ENCODE measurements around the gene JAKMIP2. TPM values are rescaled to one million over a fixed set of nuclear protein-coding genes. Genes with fewer than 3 reads are reported as not detected.
"Not testable (repeated sequence)": the region's sequence is repeated elsewhere in the genome, so short reads cannot be mapped to it uniquely, and the experiment has no call there.

The JAKMIP2 gene
- total RNA-seq, 1 donor from 2014 or later, result 0.11 TPM

DNA sequence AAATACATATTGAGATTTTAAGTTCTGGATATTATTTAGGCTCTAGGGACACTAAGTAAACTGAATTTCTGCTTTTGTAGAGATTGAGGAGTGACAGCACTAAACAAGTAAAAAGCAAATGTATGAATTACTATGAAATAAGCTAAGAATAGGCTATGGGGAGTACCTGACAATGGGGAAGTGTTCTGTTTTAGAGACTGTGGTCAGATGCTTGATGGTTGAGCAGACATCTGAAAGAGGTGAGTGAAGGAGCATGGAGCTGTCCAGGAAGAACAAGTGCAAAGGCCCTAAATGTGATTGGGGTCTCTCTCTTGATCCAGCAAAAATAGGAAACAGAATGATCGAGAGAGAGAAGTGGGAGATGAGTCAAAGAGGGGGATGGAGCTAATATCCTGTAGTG lies 111.7 kb downstream of the JAKMIP2 start:
- intact Hi-C loops (cut with DNase I), result no loop called here
- no peak for DNase-seq (ENCODE audit: low spot score)

DNA sequence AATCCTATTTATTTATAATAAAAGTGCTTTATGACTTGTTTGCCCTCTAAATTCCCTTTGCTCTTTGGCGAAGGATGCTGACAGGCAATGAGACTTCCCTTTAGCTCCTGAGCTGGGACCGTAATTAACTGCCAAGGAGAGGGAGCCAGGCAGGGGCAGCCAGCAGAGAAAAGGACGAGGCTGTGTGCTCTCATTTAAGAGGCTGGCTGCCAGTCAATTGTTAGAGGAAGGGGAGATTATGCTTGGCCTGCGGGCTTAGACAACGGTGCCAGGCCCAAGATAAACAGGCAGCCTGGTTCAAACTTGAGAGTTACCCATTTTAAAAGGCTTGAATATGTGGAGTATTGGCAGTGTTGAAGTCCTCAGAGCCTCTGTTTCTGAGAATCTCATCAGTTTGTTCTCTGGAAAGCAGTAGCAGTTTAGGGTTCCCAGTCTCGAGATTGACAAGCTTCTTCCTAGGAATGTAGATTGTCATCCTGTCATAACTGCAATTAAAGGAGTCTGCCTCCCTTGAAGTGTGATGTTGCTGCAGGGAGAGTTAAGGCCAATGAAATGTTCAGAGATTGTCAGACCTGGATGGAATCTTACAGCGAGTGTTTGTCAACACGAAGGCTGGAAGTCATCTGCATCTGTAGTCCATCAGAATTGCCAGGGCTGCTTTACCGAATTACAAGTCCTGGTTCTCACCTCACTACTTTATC lies 113.2 kb downstream of the JAKMIP2 start:
- intact Hi-C loops (cut with DNase I), result no loop called here
- no peak for DNase-seq (ENCODE audit: low spot score)

DNA sequence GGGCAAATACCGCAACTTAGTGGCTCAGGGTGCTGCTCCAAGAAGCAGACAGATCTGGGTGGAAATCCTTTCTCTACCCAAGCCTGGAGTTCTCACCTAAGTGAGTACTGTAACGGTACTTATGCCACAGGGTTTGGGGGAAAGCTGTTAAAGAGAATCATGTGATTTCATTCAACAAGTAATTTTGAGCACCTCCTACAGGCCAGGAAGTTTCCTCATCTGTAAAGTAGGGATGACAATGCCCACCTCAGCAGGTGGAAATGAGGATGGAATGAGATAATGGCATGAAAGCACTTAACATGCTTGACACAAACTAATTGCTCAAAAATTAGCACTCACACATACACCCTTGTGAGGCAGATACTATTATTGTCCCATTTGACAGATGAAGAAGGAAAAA lies 114.1 kb downstream of the JAKMIP2 start:
- intact Hi-C loops (cut with DNase I), result no loop called here
- no peak for DNase-seq (ENCODE audit: low spot score)

DNA sequence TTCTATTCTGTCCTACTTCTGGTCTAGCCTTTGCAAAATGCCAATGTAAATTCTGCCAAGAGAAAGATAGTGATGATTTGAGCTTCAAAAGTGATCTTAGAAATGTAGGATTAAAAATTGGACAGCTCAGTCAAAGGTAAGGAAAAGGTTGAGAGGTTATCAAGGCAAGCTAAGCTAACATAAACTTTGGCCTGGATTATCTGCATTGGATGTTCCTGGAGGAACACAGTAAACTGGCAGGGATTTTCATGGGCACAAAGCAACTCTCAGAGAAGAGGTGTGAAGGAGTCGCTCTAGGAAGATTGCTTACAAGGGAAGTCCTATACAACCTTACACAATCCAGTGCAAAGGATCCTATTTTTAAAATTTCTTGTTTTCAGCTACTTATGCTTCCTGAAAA lies 115.2 kb downstream of the JAKMIP2 start:
- intact Hi-C loops (cut with DNase I), result no loop called here
- no peak for DNase-seq (ENCODE audit: low spot score)

DNA sequence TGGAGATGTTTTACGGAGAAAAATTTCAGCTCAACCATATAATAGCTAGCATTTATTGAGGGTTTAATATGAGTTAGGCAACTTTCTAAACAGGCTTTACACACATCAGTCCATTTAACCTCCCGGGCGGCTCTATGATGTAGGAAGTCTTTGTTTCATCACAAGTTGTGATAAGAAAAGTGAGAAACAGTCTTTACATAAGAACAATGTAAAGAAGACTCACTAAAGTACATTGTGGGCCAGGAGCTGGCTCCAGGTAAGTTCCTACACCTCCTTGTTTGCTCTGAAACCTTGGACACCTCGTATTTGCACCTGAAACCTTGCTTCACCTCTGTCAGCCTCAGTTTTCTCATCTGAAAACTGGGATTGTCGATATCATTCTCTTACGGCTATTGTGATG lies 116.1 kb downstream of the JAKMIP2 start:
- intact Hi-C loops (cut with DNase I), result no loop called here
- DNase-seq (ENCODE audit: low spot score), result no peak

DNA sequence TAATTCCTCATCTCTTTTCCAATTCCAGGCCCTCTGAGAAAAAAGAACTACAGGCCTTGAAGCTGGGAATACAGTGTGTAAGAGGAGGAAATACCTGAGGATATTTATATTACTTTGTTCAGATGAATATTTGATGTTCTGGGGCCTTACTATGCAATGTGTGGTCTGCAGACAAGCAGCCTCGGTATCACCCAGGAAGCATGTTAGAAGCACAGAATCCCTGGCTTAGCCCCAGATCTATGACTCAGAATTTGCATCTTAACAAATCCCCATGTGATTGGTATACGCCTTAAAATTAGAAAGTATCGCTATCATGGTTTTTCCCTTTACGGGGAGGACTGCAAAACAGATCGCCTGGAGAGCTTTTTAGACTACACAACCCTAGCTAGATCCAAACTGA lies 121.0 kb downstream of the JAKMIP2 start:
- intact Hi-C loops (cut with DNase I), result no loop called here

DNA sequence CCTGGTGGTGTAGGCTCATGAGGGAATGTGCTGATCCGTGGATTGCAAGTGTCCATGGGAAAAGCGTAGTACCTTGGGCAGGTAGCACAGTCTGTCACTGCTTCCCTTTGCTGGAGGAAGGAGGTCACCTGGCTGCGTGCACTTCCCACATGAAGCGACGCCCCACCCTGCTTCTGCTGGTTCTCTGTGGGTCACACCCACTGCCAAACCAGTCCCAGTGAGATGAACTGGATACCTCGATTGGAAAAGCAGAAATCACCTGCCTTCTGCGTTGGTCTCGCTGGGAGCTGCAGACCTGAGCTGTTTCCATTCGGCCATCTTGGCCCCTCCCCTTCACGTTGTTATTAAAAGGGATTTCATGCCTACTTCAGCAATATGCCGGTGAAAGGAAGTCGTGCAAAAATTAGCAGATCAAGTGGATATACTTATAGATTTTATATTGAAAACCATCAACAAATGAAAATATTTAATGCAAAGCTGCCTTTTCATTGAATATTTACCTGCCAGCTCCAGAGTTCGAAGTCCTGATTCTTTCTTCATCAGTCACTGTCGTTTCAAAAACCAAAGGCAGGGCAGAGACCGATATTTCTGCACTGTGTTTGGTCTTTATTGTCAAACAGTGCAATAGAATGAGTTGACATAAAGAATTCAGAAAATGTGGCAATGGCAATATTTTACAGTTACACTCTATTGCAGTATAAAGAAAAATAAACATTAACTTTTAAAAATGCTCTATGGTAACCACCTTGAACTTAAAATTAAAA lies 123.2 kb downstream of the JAKMIP2 start:
- no peak for DNase-seq (ENCODE audit: low spot score)
- intact Hi-C loops (cut with DNase I), result no loop called here

More for the DNA sequence above, 121.0 kb downstream of the JAKMIP2 start:
- no peak for DNase-seq (ENCODE audit: low spot score)

DNA sequence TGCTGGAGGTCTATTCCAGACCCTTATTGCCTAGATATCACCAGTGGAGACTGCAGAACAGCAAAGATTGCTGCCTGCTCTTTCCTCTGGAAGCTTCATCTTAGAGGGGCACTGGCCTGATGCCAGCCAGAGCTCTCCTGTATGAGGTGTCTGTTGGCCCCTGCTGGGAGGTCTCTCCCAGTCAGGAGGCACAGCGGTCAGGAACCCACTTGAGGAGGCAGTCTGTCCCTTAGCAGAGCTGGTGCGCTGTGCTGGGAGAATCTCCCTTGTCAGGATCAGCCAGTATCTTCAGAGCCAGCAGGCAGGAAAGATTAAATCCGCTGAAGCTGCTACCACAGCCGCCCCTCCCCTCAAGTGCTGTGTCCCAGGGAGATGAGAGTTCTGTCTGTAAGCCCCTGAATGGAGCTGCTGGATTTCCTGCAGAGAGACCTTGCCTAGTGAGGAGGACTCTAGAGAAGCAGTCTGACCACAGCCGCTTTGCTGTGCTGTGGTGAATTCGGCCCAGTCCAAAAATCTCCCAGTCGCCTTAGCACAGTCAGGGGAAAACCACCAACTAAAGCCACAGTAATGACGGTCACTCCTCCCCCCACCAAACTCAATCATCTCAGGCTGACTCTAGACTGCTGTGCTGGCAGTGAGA lies 124.1 kb downstream of the JAKMIP2 start:
- intact Hi-C loops (cut with DNase I), result no loop called here
- DNase-seq (ENCODE audit: low spot score), result no peak

DNA sequence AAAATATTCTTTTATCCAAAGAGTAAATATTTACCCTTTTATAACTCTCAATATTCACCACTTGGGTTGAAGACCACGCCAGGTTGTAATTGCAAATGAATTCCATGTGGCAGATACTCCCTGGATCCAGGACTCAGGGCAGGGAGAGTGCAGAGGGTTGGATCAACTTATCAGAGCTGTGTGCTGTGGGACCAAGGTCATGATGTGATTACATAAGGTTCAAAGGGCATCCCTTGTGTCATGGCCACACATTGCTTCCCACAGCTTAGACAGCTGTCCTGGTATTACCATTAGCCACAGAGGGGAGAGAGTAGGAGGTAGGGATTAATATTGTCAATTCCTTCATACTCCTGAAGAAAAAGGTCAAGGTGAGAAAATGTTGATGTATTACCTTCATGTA lies 133.9 kb downstream of the JAKMIP2 start:
- DNase-seq (ENCODE audit: low spot score), result no peak
- intact Hi-C loops (cut with DNase I), result no loop called here

DNA sequence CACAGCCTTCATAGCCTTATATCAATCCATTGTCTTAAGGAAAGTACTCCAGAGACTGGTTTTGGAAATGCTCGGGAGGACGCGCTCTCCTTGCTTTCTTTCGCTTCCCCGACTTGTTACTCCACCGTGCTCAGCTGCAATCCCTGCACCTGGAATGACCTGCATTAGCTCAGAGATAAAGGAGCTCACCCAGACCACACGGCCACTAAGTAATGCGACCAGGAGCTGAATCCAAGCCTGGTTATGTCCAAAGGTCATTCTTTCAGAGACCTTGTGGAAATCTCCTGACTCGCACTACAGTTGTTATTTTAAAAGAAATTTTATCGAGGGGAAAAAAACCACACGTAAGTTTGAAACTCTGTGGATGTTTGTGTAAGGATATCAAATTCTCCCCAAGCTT lies 137.3 kb downstream of the JAKMIP2 start:
- DNase-seq (ENCODE audit: low spot score), result no peak
- intact Hi-C loops (cut with DNase I), result no loop called here

DNA sequence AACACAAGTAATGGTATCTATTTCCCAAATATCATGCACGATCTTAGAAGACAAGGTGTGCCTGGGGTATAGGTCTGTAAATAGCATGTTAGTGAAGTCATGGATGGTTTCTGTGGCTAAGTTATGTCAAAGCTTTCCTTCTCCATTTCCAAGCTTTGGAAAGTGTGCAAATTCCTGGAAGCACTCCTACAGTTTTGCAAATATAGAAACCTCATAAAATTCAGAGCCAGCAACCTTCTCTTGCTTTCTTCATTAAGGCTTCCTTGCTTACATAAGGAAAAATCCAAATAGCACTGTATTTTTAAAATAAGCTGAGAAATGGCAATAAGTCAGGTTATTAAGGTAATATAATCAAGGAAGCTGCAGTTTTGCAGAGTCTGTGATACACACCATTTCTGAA lies 138.1 kb downstream of the JAKMIP2 start:
- intact Hi-C loops (cut with DNase I), result no loop called here
- no peak for DNase-seq (ENCODE audit: low spot score)

DNA sequence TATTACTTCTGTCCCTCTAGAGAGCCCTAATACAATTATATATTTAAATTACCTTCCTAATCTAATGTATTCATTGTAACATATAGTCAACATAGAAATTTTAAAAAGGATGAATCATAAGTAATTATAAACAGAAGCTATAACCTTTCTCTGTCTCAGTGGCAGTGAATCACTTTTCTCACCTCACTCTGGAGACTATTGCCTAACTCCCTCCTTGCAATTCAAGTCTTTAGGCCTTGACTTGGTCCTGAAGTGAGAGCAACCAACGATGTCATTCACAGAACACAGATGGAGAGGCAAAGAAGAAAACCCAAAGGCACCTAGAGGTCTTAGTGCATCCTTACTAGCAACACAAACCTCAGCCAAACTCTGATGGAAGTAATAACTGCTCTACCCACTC lies 139.4 kb downstream of the JAKMIP2 start:
- intact Hi-C loops (cut with DNase I), result no loop called here
- DNase-seq (ENCODE audit: low spot score), result no peak

DNA sequence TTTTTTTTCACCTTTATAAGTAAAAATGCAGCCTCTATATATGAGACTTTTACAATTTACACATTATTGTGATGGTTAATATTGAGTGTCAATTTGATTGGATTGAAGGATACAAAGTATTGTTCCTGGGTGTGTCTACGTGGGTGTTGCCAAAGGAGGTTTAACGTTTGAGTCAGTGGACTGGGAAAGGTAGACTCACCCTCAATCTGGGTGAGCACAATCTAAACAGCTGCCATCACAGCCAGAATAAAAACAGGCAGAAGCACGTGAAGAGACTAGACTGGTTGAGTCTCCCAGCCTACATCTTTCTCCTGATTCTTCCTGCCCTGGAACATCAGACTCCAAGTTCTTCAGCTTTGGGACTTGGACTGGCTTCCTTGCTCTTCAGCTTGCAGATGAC lies 139.9 kb downstream of the JAKMIP2 start:
- no peak for DNase-seq (ENCODE audit: low spot score)
- intact Hi-C loops (cut with DNase I), result no loop called here

DNA sequence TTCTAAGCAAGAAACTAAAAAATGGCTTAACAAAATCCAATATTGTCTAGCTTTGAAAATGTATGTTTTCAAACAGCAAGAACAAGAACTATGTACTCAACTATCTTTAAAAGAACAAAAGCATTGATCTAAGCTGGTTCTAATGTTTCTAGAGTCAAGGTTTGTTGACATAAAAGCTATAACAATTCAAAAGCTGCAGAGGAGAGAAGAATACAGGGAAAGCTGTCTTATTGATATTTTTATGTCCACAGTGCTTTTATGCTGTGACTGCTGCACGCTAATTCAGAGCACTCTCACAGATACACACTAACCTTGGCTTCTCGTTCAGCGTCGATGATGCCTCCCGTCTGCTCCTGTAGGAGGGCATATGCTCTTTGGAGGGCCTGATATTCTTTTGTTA lies 143.2 kb downstream of the JAKMIP2 start:
- intact Hi-C loops (cut with DNase I), result no loop called here
- DNase-seq (ENCODE audit: low spot score), result no peak

DNA sequence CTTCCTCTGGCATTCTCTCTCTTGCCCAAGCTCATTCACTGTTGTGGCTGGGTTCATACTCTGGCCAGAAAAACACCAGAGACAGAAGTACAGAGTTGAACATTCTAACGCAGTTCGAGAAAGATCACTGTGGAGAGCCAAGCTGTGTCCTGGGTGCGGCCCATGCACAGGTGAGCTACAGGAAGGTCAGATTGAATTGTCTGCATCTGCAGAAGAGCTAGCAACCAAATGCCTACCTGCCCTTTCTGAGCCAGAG lies 145.9 kb downstream of the JAKMIP2 start:
- DNase-seq (ENCODE audit: low spot score), result no peak
- intact Hi-C loops (cut with DNase I), result no loop called here

DNA sequence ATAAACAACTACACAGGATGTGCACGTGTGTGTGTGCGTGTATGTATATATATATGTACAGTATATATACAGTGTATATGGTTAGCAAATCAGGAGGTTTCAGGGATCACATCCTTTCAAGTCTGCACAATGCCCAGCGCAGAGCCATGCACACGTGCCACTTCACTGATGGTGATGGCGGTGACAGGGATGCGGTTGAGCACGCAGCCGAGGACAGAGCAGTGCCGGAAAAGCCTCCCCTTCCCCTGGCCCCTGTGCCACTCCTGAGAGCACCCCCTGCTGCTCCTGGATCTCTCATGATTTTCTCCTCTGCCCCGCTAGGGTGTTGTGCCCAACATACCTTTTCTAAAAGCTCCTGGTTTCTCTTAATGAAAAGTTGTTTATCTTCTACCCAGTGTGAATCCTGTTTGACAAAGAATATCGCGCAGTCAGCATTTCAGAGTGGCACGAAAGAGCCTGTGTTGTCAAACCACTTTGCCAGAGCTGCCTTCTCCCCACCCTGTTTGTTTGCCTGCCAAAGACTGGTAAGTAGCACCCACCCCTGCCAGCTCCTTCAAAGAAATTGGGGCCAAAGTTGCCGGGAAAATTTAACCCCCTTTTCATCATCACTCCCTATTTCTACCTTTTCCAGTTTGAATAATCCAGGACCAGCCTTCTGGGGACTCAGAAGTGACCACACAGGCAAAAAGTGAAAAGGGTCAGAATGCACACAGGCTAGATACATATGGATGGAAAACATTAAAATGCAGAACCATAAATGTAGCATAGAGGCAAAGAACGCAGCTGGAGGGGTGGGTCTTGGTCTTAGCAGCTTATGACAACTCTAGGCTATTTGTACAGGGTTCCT lies 146.4 kb downstream of the JAKMIP2 start:
- no peak for DNase-seq (ENCODE audit: low spot score)
- intact Hi-C loops (cut with DNase I), result no loop called here

DNA sequence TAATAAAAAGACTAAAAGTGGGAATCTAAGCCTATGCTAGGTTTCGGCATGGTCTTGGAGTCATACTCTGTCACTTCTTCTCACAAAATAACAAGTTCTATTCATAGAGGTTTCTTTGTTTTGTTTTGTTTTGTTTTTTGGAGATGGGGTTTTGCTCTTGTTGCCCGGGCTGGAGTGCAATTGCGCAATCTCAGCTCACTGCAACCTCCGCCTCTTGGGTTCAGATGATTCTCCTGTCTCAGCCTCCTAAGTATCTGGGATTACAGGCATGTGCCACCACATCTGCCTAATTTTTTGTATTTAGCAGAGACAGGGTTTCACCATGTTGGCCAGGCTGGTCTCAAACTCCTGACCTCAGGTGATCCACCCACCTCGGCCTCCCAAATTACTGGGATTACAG lies 147.1 kb downstream of the JAKMIP2 start:
- DNase-seq (ENCODE audit: low spot score); intact Hi-C loops (cut with DNase I): not testable (repeated sequence)

DNA sequence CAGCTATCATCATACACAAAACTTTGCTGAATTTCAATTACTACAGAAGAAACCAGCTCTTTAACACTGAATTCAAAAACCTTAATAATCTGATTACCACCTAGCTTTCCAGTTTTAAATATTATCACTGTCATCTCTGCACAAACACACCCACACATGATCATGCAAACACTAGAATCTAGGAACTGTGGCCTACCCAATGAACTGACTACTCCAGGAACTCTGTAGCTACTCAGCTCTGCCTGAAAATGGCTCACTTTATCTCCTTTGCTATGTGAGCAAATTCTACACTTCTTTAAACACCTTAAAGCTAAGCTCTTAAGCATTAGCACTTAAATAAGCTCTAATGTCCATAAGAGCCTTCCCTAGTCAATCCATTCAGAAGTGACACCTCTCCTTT lies 149.4 kb downstream of the JAKMIP2 start:
- no peak for DNase-seq (ENCODE audit: low spot score)
- intact Hi-C loops (cut with DNase I), result no loop called here

DNA sequence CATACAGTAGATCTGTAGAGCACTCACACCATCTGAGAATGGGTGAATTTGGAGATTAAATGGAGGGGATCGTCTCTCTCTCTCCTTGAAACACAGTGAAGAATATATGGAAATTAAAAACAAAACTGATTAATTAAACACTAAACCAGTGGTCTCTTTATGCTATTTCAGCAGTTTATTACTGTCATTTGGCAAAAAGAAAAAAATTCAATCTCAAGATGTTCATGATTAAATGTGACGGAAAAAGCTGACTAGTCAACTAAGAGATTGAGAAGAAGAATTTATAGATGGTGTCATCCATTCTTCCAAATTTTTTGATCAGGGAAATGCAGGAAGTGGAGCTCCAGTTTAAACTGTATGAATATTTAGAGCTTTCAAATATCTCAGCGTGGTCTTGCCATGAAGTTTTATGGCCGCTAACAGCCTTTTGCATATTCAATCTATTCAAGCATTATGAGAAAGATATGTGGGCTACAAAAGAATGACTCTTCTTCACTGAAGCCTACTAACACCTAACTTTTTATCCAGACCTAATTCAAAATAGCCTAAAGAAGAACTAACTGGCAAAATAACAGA lies 151.0 kb downstream of the JAKMIP2 start:
- DNase-seq (ENCODE audit: low spot score), result no peak
- intact Hi-C loops (cut with DNase I), result no loop called here

DNA sequence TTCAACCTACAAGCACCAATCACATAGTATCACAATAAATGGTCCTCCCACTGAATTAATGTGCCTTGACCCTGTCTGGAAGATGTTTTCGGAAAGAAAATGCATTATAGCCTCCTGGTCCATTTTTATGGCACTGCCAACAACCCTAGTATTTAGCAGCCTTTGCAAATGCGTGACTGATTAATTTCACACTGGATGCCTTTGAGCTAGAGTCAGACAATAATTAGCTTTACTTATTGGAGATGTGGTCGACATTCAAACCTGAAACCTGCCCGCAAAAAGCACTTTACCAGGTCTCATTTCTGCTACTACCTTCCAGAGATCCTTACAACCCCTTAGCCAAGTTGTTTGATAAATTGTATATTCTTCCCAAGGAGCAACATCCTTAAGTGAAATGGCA lies 153.3 kb downstream of the JAKMIP2 start:
- intact Hi-C loops (cut with DNase I), result no loop called here
- DNase-seq (ENCODE audit: low spot score), result no peak
